Measurements from ENCODE around the gene ELK4.

Gene ELK4

DNA sequence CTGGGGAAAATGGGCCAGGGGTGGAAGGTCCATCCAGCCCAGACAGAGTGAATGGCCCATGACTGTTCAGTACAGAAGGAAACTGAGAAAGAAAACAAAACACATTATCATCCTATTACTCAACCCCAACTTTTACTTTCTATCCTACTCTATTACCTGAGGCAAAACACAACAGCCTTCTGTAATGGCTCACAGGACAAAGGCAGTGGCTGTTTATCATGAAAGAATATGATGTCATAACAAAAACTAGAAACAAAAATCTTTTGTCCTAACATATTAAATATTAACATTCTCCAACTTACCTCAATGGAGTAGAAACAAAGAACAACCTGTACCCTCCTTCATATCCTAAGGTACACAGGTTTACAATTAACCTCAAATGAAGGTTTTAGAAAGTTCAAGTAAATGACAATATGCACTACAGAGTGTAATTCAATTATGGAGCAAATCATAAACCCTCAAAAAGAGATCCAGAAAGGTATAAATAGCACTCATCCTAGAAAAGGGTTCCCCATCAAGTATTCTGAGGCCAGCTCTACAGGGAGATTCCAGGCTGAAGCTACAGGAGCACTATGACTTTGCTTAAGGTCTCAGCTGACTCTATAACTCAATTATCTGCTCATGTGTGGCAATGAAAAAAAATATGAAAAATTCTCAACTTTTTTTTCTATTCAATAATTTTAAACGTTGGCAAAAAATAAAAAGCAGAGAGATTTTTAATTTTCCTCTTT is 15.1 kb downstream of the ELK4 start:
- TF ChIP-seq FOXP2 (optimal IDR thresholded peaks at IDR 0.05; ENCODE audit: borderline replicate concordance, extremely low read depth, extremely low read length, insufficient read depth) (no peak), POLR2AphosphoS5 (IDR thresholded peaks at IDR 0.05; ENCODE audit: low read depth, low read length) (no peak), SIN3A (IDR thresholded peaks at IDR 0.05; ENCODE audit: borderline replicate concordance, insufficient read depth, low read length) (no peak), TAF1 (IDR thresholded peaks at IDR 0.05; ENCODE audit: borderline replicate concordance, insufficient read depth, low read length) (no peak)
- TF ChIP-seq, protein P1, sequence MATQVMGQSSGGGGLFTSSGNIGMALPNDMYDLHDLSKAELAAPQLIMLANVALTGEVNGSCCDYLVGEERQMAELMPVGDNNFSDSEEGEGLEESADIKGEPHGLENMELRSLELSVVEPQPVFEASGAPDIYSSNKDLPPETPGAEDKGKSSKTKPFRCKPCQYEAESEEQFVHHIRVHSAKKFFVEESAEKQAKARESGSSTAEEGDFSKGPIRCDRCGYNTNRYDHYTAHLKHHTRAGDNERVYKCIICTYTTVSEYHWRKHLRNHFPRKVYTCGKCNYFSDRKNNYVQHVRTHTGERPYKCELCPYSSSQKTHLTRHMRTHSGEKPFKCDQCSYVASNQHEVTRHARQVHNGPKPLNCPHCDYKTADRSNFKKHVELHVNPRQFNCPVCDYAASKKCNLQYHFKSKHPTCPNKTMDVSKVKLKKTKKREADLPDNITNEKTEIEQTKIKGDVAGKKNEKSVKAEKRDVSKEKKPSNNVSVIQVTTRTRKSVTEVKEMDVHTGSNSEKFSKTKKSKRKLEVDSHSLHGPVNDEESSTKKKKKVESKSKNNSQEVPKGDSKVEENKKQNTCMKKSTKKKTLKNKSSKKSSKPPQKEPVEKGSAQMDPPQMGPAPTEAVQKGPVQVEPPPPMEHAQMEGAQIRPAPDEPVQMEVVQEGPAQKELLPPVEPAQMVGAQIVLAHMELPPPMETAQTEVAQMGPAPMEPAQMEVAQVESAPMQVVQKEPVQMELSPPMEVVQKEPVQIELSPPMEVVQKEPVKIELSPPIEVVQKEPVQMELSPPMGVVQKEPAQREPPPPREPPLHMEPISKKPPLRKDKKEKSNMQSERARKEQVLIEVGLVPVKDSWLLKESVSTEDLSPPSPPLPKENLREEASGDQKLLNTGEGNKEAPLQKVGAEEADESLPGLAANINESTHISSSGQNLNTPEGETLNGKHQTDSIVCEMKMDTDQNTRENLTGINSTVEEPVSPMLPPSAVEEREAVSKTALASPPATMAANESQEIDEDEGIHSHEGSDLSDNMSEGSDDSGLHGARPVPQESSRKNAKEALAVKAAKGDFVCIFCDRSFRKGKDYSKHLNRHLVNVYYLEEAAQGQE (IDR thresholded peaks at IDR 0.05; ENCODE audit: insufficient read depth in 1 of 2, low read depth in 2 of 2, low read length in 2 of 2) = no peak

DNA sequence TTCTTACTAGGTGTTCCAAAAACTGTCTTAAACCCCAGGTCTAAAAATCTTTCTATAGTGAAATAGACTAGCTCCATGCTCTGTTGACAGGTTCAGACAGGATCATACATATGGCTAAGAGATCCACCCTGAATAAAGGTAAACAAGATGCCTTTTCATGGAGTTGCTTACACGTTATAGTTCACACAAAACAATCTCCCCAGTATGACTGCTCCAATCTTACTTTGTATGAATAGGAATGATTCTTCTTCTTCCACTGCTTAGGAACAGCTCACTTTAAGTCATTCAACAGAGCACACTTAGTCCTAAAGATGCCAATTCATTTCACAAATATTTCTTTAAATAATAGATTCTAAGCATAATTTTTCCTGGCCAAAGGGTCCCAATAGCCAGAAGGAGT is 16.0 kb downstream of the ELK4 start:
- TF ChIP-seq FOXP2 (optimal IDR thresholded peaks at IDR 0.05; ENCODE audit: borderline replicate concordance, extremely low read depth, extremely low read length, insufficient read depth) (no peak), SIN3A (IDR thresholded peaks at IDR 0.05; ENCODE audit: borderline replicate concordance, insufficient read depth, low read length) (no peak), TAF1 (IDR thresholded peaks at IDR 0.05; ENCODE audit: borderline replicate concordance, insufficient read depth, low read length) (no peak), POLR2AphosphoS5 (IDR thresholded peaks at IDR 0.05; ENCODE audit: low read depth, low read length) (no peak)
- TF ChIP-seq, protein P1 (IDR thresholded peaks at IDR 0.05; ENCODE audit: insufficient read depth in 1 of 2, low read depth in 2 of 2, low read length in 2 of 2) = no peak

DNA sequence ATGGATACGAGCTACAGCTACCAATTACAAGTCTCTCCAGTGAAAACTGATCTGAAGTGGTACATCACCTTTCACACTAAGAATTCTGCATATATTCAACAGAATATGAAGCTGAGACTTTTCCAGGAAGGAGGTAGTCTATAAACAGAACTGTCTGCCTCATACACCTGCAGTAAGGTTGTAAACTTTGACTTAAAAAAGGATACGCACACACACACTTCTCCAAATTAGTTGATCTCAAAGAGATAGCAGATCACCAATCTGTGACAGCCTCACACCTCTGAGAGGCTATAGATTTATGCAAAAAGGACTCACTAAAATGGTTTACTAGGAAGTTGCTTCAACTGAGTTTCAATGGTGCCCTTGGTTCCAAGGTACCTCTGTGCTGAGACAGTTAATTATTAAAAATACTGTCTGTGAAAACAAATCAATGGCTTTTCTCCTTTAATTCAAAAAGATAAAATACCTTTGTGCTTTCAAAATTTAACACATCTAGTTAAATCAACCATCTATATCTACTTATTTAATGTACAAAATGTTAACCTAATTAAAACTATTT is 17.9 kb downstream of the ELK4 start:
- TF ChIP-seq POLR2AphosphoS5 (IDR thresholded peaks at IDR 0.05; ENCODE audit: low read depth, low read length) (no peak), FOXP2 (optimal IDR thresholded peaks at IDR 0.05; ENCODE audit: borderline replicate concordance, extremely low read depth, extremely low read length, insufficient read depth) (no peak), TAF1 (IDR thresholded peaks at IDR 0.05; ENCODE audit: borderline replicate concordance, insufficient read depth, low read length) (no peak), SIN3A (IDR thresholded peaks at IDR 0.05; ENCODE audit: borderline replicate concordance, insufficient read depth, low read length) (no peak)
- TF ChIP-seq, protein P1 (IDR thresholded peaks at IDR 0.05; ENCODE audit: insufficient read depth in 1 of 2, low read depth in 2 of 2, low read length in 2 of 2) = no peak

DNA sequence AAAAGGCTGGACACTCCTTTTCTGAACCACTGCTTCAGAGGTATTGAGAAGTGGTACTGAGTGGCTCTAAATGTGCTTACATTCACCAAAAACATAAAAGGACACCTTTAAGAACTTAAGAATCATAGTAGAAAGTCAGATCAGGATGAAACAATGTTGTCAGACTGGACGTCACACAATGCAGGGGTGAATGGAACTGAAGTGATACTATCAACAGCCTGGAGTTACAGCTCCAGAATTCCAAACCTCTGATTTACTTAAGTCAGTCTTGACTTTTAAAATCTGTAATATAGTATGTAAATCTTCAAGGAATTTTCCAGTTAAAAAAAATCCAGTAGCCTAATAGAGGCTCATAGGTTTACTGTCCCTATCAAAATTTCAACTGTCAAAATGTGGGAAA is 19.3 kb downstream of the ELK4 start:
- TF ChIP-seq, protein P1 (IDR thresholded peaks at IDR 0.05; ENCODE audit: insufficient read depth in 1 of 2, low read depth in 2 of 2, low read length in 2 of 2) = no peak
- TF ChIP-seq POLR2AphosphoS5 (IDR thresholded peaks at IDR 0.05; ENCODE audit: low read depth, low read length) = no peak
